ENCODE measurements around the gene KRTAP23-1. TPM values are rescaled to one million over a fixed set of nuclear protein-coding genes. Genes with fewer than 3 reads are reported as not detected.

KRTAP23-1 gene
- total RNA-seq, result not detected
- long read RNA-seq, donor 1, result 0 reads
- long read RNA-seq, donor 2, result 0 reads

GRCh38 chr21:30348506-30348905, at the start of gene KRTAP23-1:
Gene KRTAP23-1 (minus strand): TSS chr21:30348606. CDS start chr21:30348606, 0 bp downstream.
- intact Hi-C loops (cut with DNase I), result no loop called here
- no peak for DNase-seq (ENCODE audit: low spot score)

- DNase-seq (ENCODE audit: low spot score), result no peak
Measured at GRCh38 chr21:30395731-30396130, 47.3 kb upstream of the KRTAP23-1 start, which contains the start of gene KRTAP13-1. Gene KRTAP13-1 (plus strand): TSS chr21:30396031. CDS start chr21:30396087, 56 bp downstream.

GRCh38 chr21:30391492-30392025, 43.2 kb upstream of the KRTAP23-1 start:
- intact Hi-C loops (cut with DNase I), result no loop called here

More at GRCh38 chr21:30395731-30396130, 47.3 kb upstream of the KRTAP23-1 start, which contains the start of gene KRTAP13-1:
- intact Hi-C loops (cut with DNase I), result no loop called here

GRCh38 chr21:30382201-30382600, 33.8 kb upstream of the KRTAP23-1 start:
- no peak for DNase-seq (ENCODE audit: low spot score)
- intact Hi-C loops (cut with DNase I), result no loop called here

More at GRCh38 chr21:30391492-30392025, 43.2 kb upstream of the KRTAP23-1 start:
- no peak for DNase-seq (ENCODE audit: low spot score)

- DNase-seq (ENCODE audit: low spot score), result no peak
- intact Hi-C loops (cut with DNase I), result no loop called here
Measured at GRCh38 chr21:30372139-30372770, 23.8 kb upstream of the KRTAP23-1 start, which contains the start of gene KRTAP13-2. Gene KRTAP13-2 (minus strand): TSS chr21:30372271. CDS start chr21:30372213, 58 bp downstream.

GRCh38 chr21:30355906-30356305, 7.5 kb upstream of the KRTAP23-1 start:
- no peak for DNase-seq (ENCODE audit: low spot score)
- intact Hi-C loops (cut with DNase I), result no loop called here

- intact Hi-C loops (cut with DNase I), result no loop called here
- no peak for DNase-seq (ENCODE audit: low spot score)
Measured at GRCh38 chr21:30354308-30355005, 6.1 kb upstream of the KRTAP23-1 start.

- intact Hi-C loops (cut with DNase I), result no loop called here
- DNase-seq (ENCODE audit: low spot score), result no peak
Measured at GRCh38 chr21:30351534-30351933, 3.1 kb upstream of the KRTAP23-1 start.

- DNase-seq (ENCODE audit: low spot score), result no peak
- intact Hi-C loops (cut with DNase I), result no loop called here
Measured at GRCh38 chr21:30349572-30349971, 1.2 kb upstream of the KRTAP23-1 start.

GRCh38 chr21:30345014-30345413, 3.4 kb downstream of the KRTAP23-1 start:
- intact Hi-C loops (cut with DNase I), result no loop called here
- no peak for DNase-seq (ENCODE audit: low spot score)

- no peak for DNase-seq (ENCODE audit: low spot score)
- intact Hi-C loops (cut with DNase I), result no loop called here
Measured at GRCh38 chr21:30340714-30341573, 7.5 kb downstream of the KRTAP23-1 start.

- intact Hi-C loops (cut with DNase I), result no loop called here
- DNase-seq (ENCODE audit: low spot score), result no peak
Measured at GRCh38 chr21:30338717-30339116, 9.7 kb downstream of the KRTAP23-1 start.

- intact Hi-C loops (cut with DNase I), result no loop called here
Measured at GRCh38 chr21:30337772-30338171, 10.6 kb downstream of the KRTAP23-1 start.

GRCh38 chr21:30337276-30337744, 11.1 kb downstream of the KRTAP23-1 start, which contains the start of gene KRTAP27-1:
Gene KRTAP27-1 (minus strand): TSS chr21:30337694. CDS start chr21:30337668, 26 bp downstream.
- intact Hi-C loops (cut with DNase I), result no loop called here

More at GRCh38 chr21:30337772-30338171, 10.6 kb downstream of the KRTAP23-1 start:
- DNase-seq (ENCODE audit: low spot score), result no peak

GRCh38 chr21:30336596-30336995, 11.8 kb downstream of the KRTAP23-1 start:
- no peak for DNase-seq (ENCODE audit: low spot score)
- intact Hi-C loops (cut with DNase I), result no loop called here

More at GRCh38 chr21:30337276-30337744, 11.1 kb downstream of the KRTAP23-1 start, which contains the start of gene KRTAP27-1:
- DNase-seq (ENCODE audit: low spot score), result no peak

- intact Hi-C loops (cut with DNase I), result no loop called here
- no peak for DNase-seq (ENCODE audit: low spot score)
Measured at GRCh38 chr21:30333736-30334135, 14.7 kb downstream of the KRTAP23-1 start.

- DNase-seq (ENCODE audit: low spot score), result no peak
- intact Hi-C loops (cut with DNase I), result no loop called here
Measured at GRCh38 chr21:30332681-30333080, 15.7 kb downstream of the KRTAP23-1 start.

- intact Hi-C loops (cut with DNase I), result no loop called here
- DNase-seq (ENCODE audit: low spot score), result no peak
Measured at GRCh38 chr21:30329203-30329875, 19.1 kb downstream of the KRTAP23-1 start.

All from posterior vena cava (tissue), 2 donors.